ENCODE results near the gene EDEM3. TPM values are rescaled to one million over a fixed set of nuclear protein-coding genes. Genes with fewer than 3 reads are reported as not detected.
"Not testable (repeated sequence)": the region's sequence is repeated elsewhere in the genome, so short reads cannot be mapped to it uniquely, and the experiment has no call there.

Gene EDEM3
- total RNA-seq, 1 donor = 24.7 TPM

DNA sequence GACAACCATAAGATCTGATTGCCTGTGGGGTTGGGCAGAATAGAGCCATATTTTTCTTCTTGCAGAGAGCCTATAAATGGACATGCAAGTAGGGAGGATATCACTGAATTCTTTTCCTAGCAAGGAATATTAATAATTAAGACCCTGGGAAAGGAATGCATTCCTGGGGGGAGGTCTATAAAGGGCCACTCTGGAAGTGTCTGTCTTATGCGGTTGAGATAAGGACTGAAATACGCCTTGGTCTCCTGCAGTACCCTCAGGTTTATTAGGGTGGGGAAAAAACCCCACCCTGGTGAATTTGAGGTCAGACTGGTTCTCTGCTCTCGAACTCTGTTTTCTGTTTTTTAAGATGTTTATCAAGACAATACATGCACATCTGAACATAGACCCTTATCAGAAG lies 29.1 kb upstream of the EDEM3 start:
- not testable (repeated sequence) for H3K27me3 ChIP-seq (ENCODE audit: insufficient read depth, low read length); H3K4me1 ChIP-seq (ENCODE audit: insufficient read depth, low read length); H3K4me3 ChIP-seq (ENCODE audit: low read length)
- H3K9me3 ChIP-seq (ENCODE audit: low read depth, low read length) = peaks cover 12% of the 10 kb centered on the region

GRCh38 chr1:184781941-184782340 lies 27.3 kb upstream of the EDEM3 start:
- Histone ChIP-seq H3K27me3 (ENCODE audit: insufficient read depth, low read length) (no peaks in the 10 kb centered on the region), H3K4me1 (ENCODE audit: insufficient read depth, low read length) (peaks cover 6% of the 10 kb centered on the region), H3K9me3 (ENCODE audit: low read depth, low read length) (peaks cover 12% of the 10 kb centered on the region), H3K4me3 (ENCODE audit: low read length) (no peak overlapping the region)

GRCh38 chr1:184775885-184776284 lies 21.2 kb upstream of the EDEM3 start:
- no peaks in the 10 kb centered on the region for H3K27me3 ChIP-seq (ENCODE audit: insufficient read depth, low read length)
- no peaks in the 10 kb centered on the region for H3K4me1 ChIP-seq (ENCODE audit: insufficient read depth, low read length)
- no peaks in the 10 kb centered on the region for H3K9me3 ChIP-seq (ENCODE audit: low read depth, low read length)
- H3K4me3 ChIP-seq (ENCODE audit: low read length) = no peak overlapping the region

GRCh38 chr1:184775329-184775728 lies 20.7 kb upstream of the EDEM3 start:
- H3K27me3 ChIP-seq (ENCODE audit: insufficient read depth, low read length) = no peaks in the 10 kb centered on the region
- no peaks in the 10 kb centered on the region for H3K4me1 ChIP-seq (ENCODE audit: insufficient read depth, low read length)
- no peak overlapping the region for H3K4me3 ChIP-seq (ENCODE audit: low read length)
- H3K9me3 ChIP-seq (ENCODE audit: low read depth, low read length) = no peaks in the 10 kb centered on the region

GRCh38 chr1:184773762-184774320 lies 19.2 kb upstream of the EDEM3 start:
- no peak overlapping the region for H3K4me3 ChIP-seq (ENCODE audit: low read length)
- no peaks in the 10 kb centered on the region for H3K9me3 ChIP-seq (ENCODE audit: low read depth, low read length)
- no peaks in the 10 kb centered on the region for H3K4me1 ChIP-seq (ENCODE audit: insufficient read depth, low read length)
- H3K27me3 ChIP-seq (ENCODE audit: insufficient read depth, low read length) = no peaks in the 10 kb centered on the region

GRCh38 chr1:184771190-184771691 lies 16.6 kb upstream of the EDEM3 start:
- Histone ChIP-seq H3K9me3 (ENCODE audit: low read depth, low read length) (no peaks in the 10 kb centered on the region), H3K4me3 (ENCODE audit: low read length) (no peak overlapping the region), H3K27me3 (ENCODE audit: insufficient read depth, low read length) (no peaks in the 10 kb centered on the region), H3K4me1 (ENCODE audit: insufficient read depth, low read length) (no peaks in the 10 kb centered on the region)

- no peak overlapping the region for H3K4me3 ChIP-seq (ENCODE audit: low read length)
- H3K9me3 ChIP-seq (ENCODE audit: low read depth, low read length) = no peaks in the 10 kb centered on the region
- no peaks in the 10 kb centered on the region for H3K27me3 ChIP-seq (ENCODE audit: insufficient read depth, low read length)
- no peaks in the 10 kb centered on the region for H3K4me1 ChIP-seq (ENCODE audit: insufficient read depth, low read length)
Observed at GRCh38 chr1:184770181-184770979, 15.7 kb upstream of the EDEM3 start.

- no peaks in the 10 kb centered on the region for H3K4me1 ChIP-seq (ENCODE audit: insufficient read depth, low read length)
- H3K9me3 ChIP-seq (ENCODE audit: low read depth, low read length) = no peaks in the 10 kb centered on the region
- H3K4me3 ChIP-seq (ENCODE audit: low read length) = no peak overlapping the region
- no peaks in the 10 kb centered on the region for H3K27me3 ChIP-seq (ENCODE audit: insufficient read depth, low read length)
Observed at GRCh38 chr1:184769241-184769640, 14.6 kb upstream of the EDEM3 start.

DNA sequence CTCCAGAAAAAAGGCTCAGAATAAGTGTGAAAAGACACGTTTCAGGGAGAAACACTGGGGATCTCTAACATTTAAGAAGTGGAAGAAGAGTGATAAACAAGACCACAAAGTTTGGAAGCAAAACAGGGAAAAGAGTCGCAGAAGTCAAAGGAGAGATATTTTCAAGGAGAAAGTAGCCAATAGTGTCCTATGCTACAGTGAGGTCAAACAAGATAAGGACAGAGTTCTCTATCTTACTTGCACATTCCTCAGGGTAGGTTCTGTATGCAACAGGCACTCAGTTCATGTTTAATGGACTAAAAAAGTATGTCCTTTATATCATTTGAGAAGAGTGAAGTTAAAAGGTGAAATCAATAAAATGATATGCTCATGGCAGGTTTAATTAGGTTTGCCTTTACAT lies 13.8 kb upstream of the EDEM3 start:
- H3K4me3 ChIP-seq (ENCODE audit: low read length) = no peak overlapping the region

GRCh38 chr1:184767591-184767990 lies 12.9 kb upstream of the EDEM3 start:
- H3K4me3 ChIP-seq (ENCODE audit: low read length) = no peak overlapping the region
- H3K9me3 ChIP-seq (ENCODE audit: low read depth, low read length) = no peaks in the 10 kb centered on the region
- no peaks in the 10 kb centered on the region for H3K4me1 ChIP-seq (ENCODE audit: insufficient read depth, low read length)
- no peaks in the 10 kb centered on the region for H3K27me3 ChIP-seq (ENCODE audit: insufficient read depth, low read length)

More for the DNA sequence above, 13.8 kb upstream of the EDEM3 start:
- Histone ChIP-seq H3K27me3 (ENCODE audit: insufficient read depth, low read length) (no peaks in the 10 kb centered on the region), H3K9me3 (ENCODE audit: low read depth, low read length) (no peaks in the 10 kb centered on the region), H3K4me1 (ENCODE audit: insufficient read depth, low read length) (no peaks in the 10 kb centered on the region)

GRCh38 chr1:184764483-184764882 lies 9.8 kb upstream of the EDEM3 start:
- Histone ChIP-seq H3K4me1 (ENCODE audit: insufficient read depth, low read length) (no peaks in the 10 kb centered on the region), H3K27me3 (ENCODE audit: insufficient read depth, low read length) (no peaks in the 10 kb centered on the region), H3K9me3 (ENCODE audit: low read depth, low read length) (no peaks in the 10 kb centered on the region), H3K4me3 (ENCODE audit: low read length) (no peak overlapping the region)

GRCh38 chr1:184763520-184763919 lies 8.9 kb upstream of the EDEM3 start:
- not testable (repeated sequence) for H3K9me3 ChIP-seq (ENCODE audit: low read depth, low read length); H3K4me1 ChIP-seq (ENCODE audit: insufficient read depth, low read length); H3K27me3 ChIP-seq (ENCODE audit: insufficient read depth, low read length); H3K4me3 ChIP-seq (ENCODE audit: low read length)

- no peaks in the 10 kb centered on the region for H3K9me3 ChIP-seq (ENCODE audit: low read depth, low read length)
- no peaks in the 10 kb centered on the region for H3K4me1 ChIP-seq (ENCODE audit: insufficient read depth, low read length)
- no peak overlapping the region for H3K4me3 ChIP-seq (ENCODE audit: low read length)
- H3K27me3 ChIP-seq (ENCODE audit: insufficient read depth, low read length) = no peaks in the 10 kb centered on the region
Observed at GRCh38 chr1:184761969-184762485, 7.4 kb upstream of the EDEM3 start.

DNA sequence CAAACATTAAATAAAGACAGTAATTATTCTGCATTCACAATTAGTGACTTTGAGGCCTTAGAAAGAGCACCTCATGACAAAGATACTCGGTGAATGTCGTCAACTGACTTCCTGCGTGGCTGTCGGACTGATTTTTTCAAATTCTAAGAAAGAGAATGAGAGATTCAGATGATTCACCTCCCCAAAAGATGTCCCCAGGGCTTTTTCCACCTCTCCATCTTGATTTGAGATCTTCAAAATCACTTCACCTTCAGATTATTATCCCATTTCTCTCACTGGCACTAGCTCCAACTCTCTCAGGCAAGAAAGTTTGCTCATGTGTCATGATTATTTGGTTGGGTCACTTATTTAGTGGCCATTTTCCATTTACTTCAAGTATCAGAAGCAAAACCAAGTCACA lies 5.0 kb upstream of the EDEM3 start:
- H3K9me3 ChIP-seq (ENCODE audit: low read depth, low read length) = no peaks in the 10 kb centered on the region
- no peaks in the 10 kb centered on the region for H3K27me3 ChIP-seq (ENCODE audit: insufficient read depth, low read length)
- no peak overlapping the region for H3K4me3 ChIP-seq (ENCODE audit: low read length)
- peaks cover 9% of the 10 kb centered on the region for H3K4me1 ChIP-seq (ENCODE audit: insufficient read depth, low read length)

- Histone ChIP-seq H3K9me3 (ENCODE audit: low read depth, low read length) (no peaks in the 10 kb centered on the region), H3K4me1 (ENCODE audit: insufficient read depth, low read length) (peaks cover 9% of the 10 kb centered on the region), H3K27me3 (ENCODE audit: insufficient read depth, low read length) (no peaks in the 10 kb centered on the region), H3K4me3 (ENCODE audit: low read length) (no peak overlapping the region)
Observed at GRCh38 chr1:184759112-184759511, 4.5 kb upstream of the EDEM3 start.

- H3K4me3 ChIP-seq (ENCODE audit: low read length) = no peak overlapping the region
- no peaks in the 10 kb centered on the region for H3K27me3 ChIP-seq (ENCODE audit: insufficient read depth, low read length)
- peaks cover 13% of the 10 kb centered on the region for H3K4me1 ChIP-seq (ENCODE audit: insufficient read depth, low read length)
- H3K9me3 ChIP-seq (ENCODE audit: low read depth, low read length) = no peaks in the 10 kb centered on the region
Observed at GRCh38 chr1:184757891-184758290, 3.2 kb upstream of the EDEM3 start.

Data from mononuclear cell (primary cell).